Measurements from ENCODE around the gene RALGAPA2. TPM values are rescaled to one million over a fixed set of nuclear protein-coding genes. Genes with fewer than 3 reads are reported as not detected.

The RALGAPA2 gene
- 1.2 to 2.3 TPM (median 2.0 TPM) in 5 replicates for total RNA-seq (2022; extraction: Qiagen RNA extraction; ENCODE audit: low read depth)

DNA sequence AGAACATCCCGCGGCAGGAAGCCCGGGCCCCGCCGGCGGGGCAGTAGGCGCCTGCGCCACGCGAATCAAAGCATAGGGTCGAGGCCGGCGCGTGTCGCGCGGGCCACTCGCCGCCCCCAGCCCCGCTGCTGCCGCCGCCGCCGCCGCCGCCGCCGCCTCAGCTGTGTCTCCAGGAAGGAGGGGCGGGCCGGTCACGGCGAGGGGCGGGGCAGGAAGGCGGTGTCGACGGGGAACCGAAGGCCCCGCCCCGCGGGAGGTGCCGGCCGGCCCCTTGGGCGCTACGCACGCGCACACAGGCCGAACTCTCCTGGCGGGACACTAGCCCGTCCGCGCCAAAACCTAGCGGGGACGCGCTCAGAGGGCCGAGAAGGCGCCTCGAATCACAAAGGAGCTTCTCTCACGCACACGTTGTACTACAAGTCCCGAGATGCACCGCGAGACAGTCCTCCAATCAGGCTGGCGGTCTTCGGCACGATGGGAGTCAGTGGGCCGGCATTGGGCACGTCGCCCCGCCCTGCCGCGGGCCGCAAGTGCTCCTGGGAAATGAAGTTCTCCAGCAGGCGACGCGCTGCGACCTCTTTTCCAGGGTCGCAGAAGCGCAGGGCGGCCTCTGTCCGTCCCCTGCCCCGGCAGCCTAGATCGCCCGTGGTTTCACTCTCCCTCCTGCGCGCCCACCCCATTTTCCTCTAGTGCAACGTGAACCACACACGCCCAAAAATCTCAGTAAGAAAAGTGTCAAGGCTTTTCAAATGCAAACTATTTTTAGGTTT, at the start of gene RALGAPA2:
TSS of gene RALGAPA2 (minus strand) at position 171 of the 770 bp plus-strand sequence. CDS start at position 7, 164 bp downstream.

DNA sequence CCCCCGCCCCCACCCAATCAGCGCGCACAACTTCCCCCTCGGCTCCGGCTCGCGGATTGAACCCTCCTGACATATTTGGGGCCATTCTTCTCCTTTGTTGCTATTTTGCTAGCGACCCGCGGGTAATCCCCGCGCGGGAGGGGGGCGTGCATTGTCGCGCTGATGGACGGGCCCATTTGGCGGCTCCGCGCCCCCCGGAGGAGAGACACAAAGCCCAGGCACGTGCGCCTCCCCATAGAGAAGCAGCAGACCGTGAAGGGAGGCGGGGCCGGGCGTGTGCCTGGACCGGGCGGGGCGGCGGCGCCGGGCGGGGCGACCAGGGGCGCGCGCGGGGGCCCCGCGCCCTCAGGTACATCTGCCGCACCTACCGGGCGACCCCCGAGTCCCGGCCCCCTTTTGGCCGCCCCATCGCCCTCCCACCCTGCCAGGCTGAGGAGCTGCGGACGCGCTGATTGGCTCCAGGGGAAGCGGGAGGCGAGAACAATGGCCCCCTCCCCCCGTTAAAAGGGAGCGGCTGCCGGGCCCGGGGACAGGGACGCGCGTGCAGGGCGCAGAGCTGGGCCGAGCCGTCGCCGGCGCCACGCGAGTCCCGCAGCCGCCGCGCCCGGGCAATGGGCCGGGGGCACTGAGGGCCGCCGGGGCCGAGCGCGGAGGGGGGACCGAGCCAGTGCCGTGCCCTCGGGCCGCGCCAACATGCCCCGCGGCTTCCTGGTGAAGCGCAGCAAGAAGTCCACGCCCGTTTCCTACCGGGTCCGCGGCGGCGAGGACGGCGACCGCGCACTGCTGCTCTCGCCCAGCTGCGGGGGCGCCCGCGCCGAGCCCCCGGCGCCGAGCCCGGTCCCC, 344.6 kb downstream of the RALGAPA2 start, which contains the start of gene INSM1:
TSS of gene INSM1 (plus strand) at position 530 of the 843 bp plus-strand sequence. CDS start at position 694, 164 bp downstream.

